Measurements from ENCODE around the gene TADA2A. TPM values are rescaled to one million over a fixed set of nuclear protein-coding genes. Genes with fewer than 3 reads are reported as not detected.
A peak's percentile ranks its signal among the peaks of the same experiment; 100 is the strongest.

The TADA2A gene
- total RNA-seq, 2 donors from 2014 or later = 6.8 to 15.7 TPM

GRCh38 chr17:37481001-37481665 is 74.4 kb downstream of the TADA2A start:
- H3K27ac ChIP-seq = peak overlapping the region in 1 of 2 donors; percentile 27
- H3K9me3 ChIP-seq = no peaks in the 10 kb centered on the region
- peaks cover 0 to 39% of the 10 kb centered on the region in 2 donors for H3K4me1 ChIP-seq
- no peak overlapping the region for H3K4me3 ChIP-seq
- no peak for TF ChIP-seq CTCF (IDR thresholded peaks at IDR 0.05)
- H3K27me3 ChIP-seq = no peaks in the 10 kb centered on the region
- no peaks in the 10 kb centered on the region for H3K36me3 ChIP-seq
- no peak for DNase-seq (ENCODE audit: low spot score)

- H3K27me3 ChIP-seq = no peaks in the 10 kb centered on the region
- peaks cover 0 to 29% of the 10 kb centered on the region in 2 donors for H3K4me1 ChIP-seq
- H3K27ac ChIP-seq = no peak overlapping the region
- H3K36me3 ChIP-seq = no peaks in the 10 kb centered on the region
- no peak overlapping the region for H3K4me3 ChIP-seq
- no peak for TF ChIP-seq CTCF (IDR thresholded peaks at IDR 0.05)
- no peak for DNase-seq (ENCODE audit: low spot score)
- H3K9me3 ChIP-seq = no peaks in the 10 kb centered on the region
Measured at GRCh38 chr17:37483311-37484039, 76.8 kb downstream of the TADA2A start.

- H3K36me3 ChIP-seq = no peaks in the 10 kb centered on the region
- no peak overlapping the region for H3K27ac ChIP-seq
Measured at GRCh38 chr17:37485938-37486570, 79.4 kb downstream of the TADA2A start.

GRCh38 chr17:37488009-37488604 is 81.4 kb downstream of the TADA2A start:
- H3K27ac ChIP-seq = peak overlapping the region; percentile 93 to 98
- H3K4me1 ChIP-seq = peaks cover 0 to 48% of the 10 kb centered on the region in 2 donors
- no peak for DNase-seq (ENCODE audit: low spot score)
- H3K36me3 ChIP-seq = no peaks in the 10 kb centered on the region
- H3K4me3 ChIP-seq = peak overlapping the region; percentile 89 to 92
- TF ChIP-seq CTCF (IDR thresholded peaks at IDR 0.05) = no peak
- no peaks in the 10 kb centered on the region for H3K9me3 ChIP-seq
- no peaks in the 10 kb centered on the region for H3K27me3 ChIP-seq

More at GRCh38 chr17:37485938-37486570, 79.4 kb downstream of the TADA2A start:
- no peak for DNase-seq (ENCODE audit: low spot score)
- no peak for TF ChIP-seq CTCF (IDR thresholded peaks at IDR 0.05)
- no peaks in the 10 kb centered on the region for H3K9me3 ChIP-seq
- H3K27me3 ChIP-seq = no peaks in the 10 kb centered on the region
- peaks cover 0 to 39% of the 10 kb centered on the region in 2 donors for H3K4me1 ChIP-seq
- no peak overlapping the region for H3K4me3 ChIP-seq

- Histone ChIP-seq H3K27ac (peak overlapping the region; percentile 93 to 98), H3K9me3 (no peaks in the 10 kb centered on the region), H3K27me3 (no peaks in the 10 kb centered on the region), H3K4me3 (peak overlapping the region; percentile 89 to 92), H3K4me1 (peaks cover 0 to 42% of the 10 kb centered on the region in 2 donors), H3K36me3 (no peaks in the 10 kb centered on the region)
- no peak for TF ChIP-seq CTCF (IDR thresholded peaks at IDR 0.05)
- DNase-seq (ENCODE audit: low spot score) = peak; percentile 87
Measured at GRCh38 chr17:37488607-37489196, 82.0 kb downstream of the TADA2A start.

All from right atrium auricular region (tissue), 2 donors.